PC-9 (cell line): ENCODE results near the gene PTPRD.

Experiments
- EZH2 ChIP-seq: fragments of 200-600 bp; sonication (generic); IDR thresholded peaks from 2 replicates; pipeline ENCODE4 v1.8.0; 2017; ENCODE audit warnings: antibody characterized with exemption, low read depth
- TF ChIP-seq, protein P1 (sequence below): fragments of 200-600 bp; sonication (generic); conservative IDR thresholded peaks from 2 replicates; pipeline ENCODE4 v1.6.1; 2017; ENCODE audit warnings: mixed run types, antibody characterized with exemption, mild to moderate bottlenecking, moderate library complexity

- TF ChIP-seq, protein P1, sequence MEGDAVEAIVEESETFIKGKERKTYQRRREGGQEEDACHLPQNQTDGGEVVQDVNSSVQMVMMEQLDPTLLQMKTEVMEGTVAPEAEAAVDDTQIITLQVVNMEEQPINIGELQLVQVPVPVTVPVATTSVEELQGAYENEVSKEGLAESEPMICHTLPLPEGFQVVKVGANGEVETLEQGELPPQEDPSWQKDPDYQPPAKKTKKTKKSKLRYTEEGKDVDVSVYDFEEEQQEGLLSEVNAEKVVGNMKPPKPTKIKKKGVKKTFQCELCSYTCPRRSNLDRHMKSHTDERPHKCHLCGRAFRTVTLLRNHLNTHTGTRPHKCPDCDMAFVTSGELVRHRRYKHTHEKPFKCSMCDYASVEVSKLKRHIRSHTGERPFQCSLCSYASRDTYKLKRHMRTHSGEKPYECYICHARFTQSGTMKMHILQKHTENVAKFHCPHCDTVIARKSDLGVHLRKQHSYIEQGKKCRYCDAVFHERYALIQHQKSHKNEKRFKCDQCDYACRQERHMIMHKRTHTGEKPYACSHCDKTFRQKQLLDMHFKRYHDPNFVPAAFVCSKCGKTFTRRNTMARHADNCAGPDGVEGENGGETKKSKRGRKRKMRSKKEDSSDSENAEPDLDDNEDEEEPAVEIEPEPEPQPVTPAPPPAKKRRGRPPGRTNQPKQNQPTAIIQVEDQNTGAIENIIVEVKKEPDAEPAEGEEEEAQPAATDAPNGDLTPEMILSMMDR, result no peak
- TF ChIP-seq EZH2, result no peak
Observed at GRCh38 chr9:8579661-8580060, 2033.1 kb downstream of the PTPRD start.
